SK-N-SH treated with all-trans-retinoic acid at 6 μM for 48 hours (cell line): ENCODE results near the gene ARHGEF25.

Source experiments
- ATAC-seq: fragments of 200-7000 bp; cut with Tn5 transposase; 3 replicates; pipeline ENCODE4 v1.9.1; 2020; ENCODE audit warnings: mild to moderate bottlenecking, moderate library complexity
- ARNTL ChIP-seq: fragments of 450-650 bp; formaldehyde crosslinking; IDR thresholded peaks from 2 replicates; pipeline ENCODE4 v1.5.0; 2020; ENCODE audit warnings: low read depth, mild to moderate bottlenecking, moderate library complexity, borderline replicate concordance
- ESRRG ChIP-seq: fragments of 250-450 bp; sonication (Bioruptor Pico); IDR thresholded peaks from 2 replicates; pipeline ENCODE4 v1.6.1; 2021; ENCODE audit warnings: mild to moderate bottlenecking
- GLIS3 ChIP-seq: fragments of 250-450 bp; sonication (Bioruptor Pico); IDR thresholded peaks from 2 replicates; pipeline ENCODE4 v1.5.0; 2020; ENCODE audit warnings: mild to moderate bottlenecking, moderate library complexity
- ISL1 ChIP-seq: fragments of 250-450 bp; sonication (Bioruptor Pico); IDR thresholded peaks from 2 replicates; pipeline ENCODE4 v2.1.2; 2022; ENCODE audit warnings: mild to moderate bottlenecking, moderate library complexity
- OSR1 ChIP-seq: fragments of 250-450 bp; sonication (Bioruptor Pico); IDR thresholded peaks from 2 replicates; pipeline ENCODE4 v1.8.0; 2022; ENCODE audit warnings: moderate library complexity, mild to moderate bottlenecking, inconsistent platforms
- POU6F1 ChIP-seq: fragments of 250-450 bp; sonication (Bioruptor Pico); IDR thresholded peaks from 2 replicates; pipeline ENCODE4 v1.8.0; 2021; ENCODE audit warnings: low read depth, mild to moderate bottlenecking, moderate library complexity, borderline replicate concordance
- PPARA ChIP-seq: fragments of 250-450 bp; sonication (Bioruptor Pico); IDR thresholded peaks from 2 replicates; pipeline ENCODE4 v1.5.0; 2020; ENCODE audit warnings: mild to moderate bottlenecking, borderline replicate concordance
- RARB ChIP-seq: fragments of 250-450 bp; sonication (Bioruptor Pico); IDR thresholded peaks from 2 replicates; pipeline ENCODE4 v1.8.0; 2021; ENCODE audit warnings: mild to moderate bottlenecking, moderate library complexity
- SNAI2 ChIP-seq: fragments of 250-450 bp; sonication (Bioruptor Pico); IDR thresholded peaks from 2 replicates; pipeline ENCODE4 v1.5.0; 2020; ENCODE audit warnings: mild to moderate bottlenecking, moderate library complexity
- TCF4 ChIP-seq: fragments of 250-450 bp; sonication (Bioruptor Pico); IDR thresholded peaks from 2 replicates; pipeline ENCODE4 v1.8.0; 2021; ENCODE audit warnings: mild to moderate bottlenecking, moderate library complexity, borderline replicate concordance
- TOX ChIP-seq: fragments of 250-450 bp; sonication (Bioruptor Pico); IDR thresholded peaks from 2 replicates; pipeline ENCODE4 v1.8.0; 2021; ENCODE audit warnings: mild to moderate bottlenecking, moderate library complexity, borderline replicate concordance
- ZC3H10 ChIP-seq: fragments of 250-450 bp; sonication (Bioruptor Pico); IDR thresholded peaks from 2 replicates; pipeline ENCODE4 v1.5.1; 2021; ENCODE audit warnings: mild to moderate bottlenecking, moderate library complexity
- ZFP3 ChIP-seq: fragments of 250-450 bp; sonication (Bioruptor Pico); IDR thresholded peaks from 2 replicates; pipeline ENCODE4 v1.5.0; 2020; ENCODE audit warnings: mild to moderate bottlenecking, moderate library complexity
- ZFP30 ChIP-seq: fragments of 450-650 bp; formaldehyde crosslinking; IDR thresholded peaks from 2 replicates; pipeline ENCODE4 v1.5.0; 2022; ENCODE audit warnings: mild to moderate bottlenecking, moderate library complexity
- ZNF70 ChIP-seq: fragments of 450-650 bp; formaldehyde crosslinking; IDR thresholded peaks from 2 replicates; pipeline ENCODE4 v1.5.0; 2020; ENCODE audit warnings: mild to moderate bottlenecking, moderate library complexity
- ZNF8 ChIP-seq: fragments of 450-650 bp; formaldehyde crosslinking; IDR thresholded peaks from 2 replicates; pipeline ENCODE4 v1.5.0; 2020; ENCODE audit warnings: mild to moderate bottlenecking, moderate library complexity
- TF ChIP-seq, protein P1 (sequence below): fragments of 250-450 bp; sonication (Bioruptor Pico); IDR thresholded peaks from 2 replicates; pipeline ENCODE4 v1.5.0; 2020; ENCODE audit warnings: mild to moderate bottlenecking, moderate library complexity
- TF ChIP-seq, protein P2 (sequence below): fragments of 250-450 bp; sonication (Bioruptor Pico); IDR thresholded peaks from 2 replicates; pipeline ENCODE4 v1.8.0; 2020; ENCODE audit warnings: mild to moderate bottlenecking, moderate library complexity, borderline replicate concordance
- TF ChIP-seq, protein P3 (sequence below): fragments of 250-450 bp; sonication (Bioruptor Pico); IDR thresholded peaks from 2 replicates; pipeline ENCODE4 v1.5.1; 2020; ENCODE audit warnings: low read depth, mild to moderate bottlenecking, moderate library complexity

The ARHGEF25 gene

GRCh38 chr12:57604992-57605810 is 6.0 kb upstream of the ARHGEF25 start:
- TF ChIP-seq SNAI2 (CRISPR knock-in tag) = no peak
- ATAC-seq = peak; percentile 31

GRCh38 chr12:57605811-57606311 is 5.4 kb upstream of the ARHGEF25 start:
- ATAC-seq = no peak
- TF ChIP-seq, protein P1, sequence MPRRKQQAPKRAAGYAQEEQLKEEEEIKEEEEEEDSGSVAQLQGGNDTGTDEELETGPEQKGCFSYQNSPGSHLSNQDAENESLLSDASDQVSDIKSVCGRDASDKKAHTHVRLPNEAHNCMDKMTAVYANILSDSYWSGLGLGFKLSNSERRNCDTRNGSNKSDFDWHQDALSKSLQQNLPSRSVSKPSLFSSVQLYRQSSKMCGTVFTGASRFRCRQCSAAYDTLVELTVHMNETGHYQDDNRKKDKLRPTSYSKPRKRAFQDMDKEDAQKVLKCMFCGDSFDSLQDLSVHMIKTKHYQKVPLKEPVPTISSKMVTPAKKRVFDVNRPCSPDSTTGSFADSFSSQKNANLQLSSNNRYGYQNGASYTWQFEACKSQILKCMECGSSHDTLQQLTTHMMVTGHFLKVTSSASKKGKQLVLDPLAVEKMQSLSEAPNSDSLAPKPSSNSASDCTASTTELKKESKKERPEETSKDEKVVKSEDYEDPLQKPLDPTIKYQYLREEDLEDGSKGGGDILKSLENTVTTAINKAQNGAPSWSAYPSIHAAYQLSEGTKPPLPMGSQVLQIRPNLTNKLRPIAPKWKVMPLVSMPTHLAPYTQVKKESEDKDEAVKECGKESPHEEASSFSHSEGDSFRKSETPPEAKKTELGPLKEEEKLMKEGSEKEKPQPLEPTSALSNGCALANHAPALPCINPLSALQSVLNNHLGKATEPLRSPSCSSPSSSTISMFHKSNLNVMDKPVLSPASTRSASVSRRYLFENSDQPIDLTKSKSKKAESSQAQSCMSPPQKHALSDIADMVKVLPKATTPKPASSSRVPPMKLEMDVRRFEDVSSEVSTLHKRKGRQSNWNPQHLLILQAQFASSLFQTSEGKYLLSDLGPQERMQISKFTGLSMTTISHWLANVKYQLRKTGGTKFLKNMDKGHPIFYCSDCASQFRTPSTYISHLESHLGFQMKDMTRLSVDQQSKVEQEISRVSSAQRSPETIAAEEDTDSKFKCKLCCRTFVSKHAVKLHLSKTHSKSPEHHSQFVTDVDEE (CRISPR knock-in tag) = no peak
- no peak for TF ChIP-seq ZFP3
- TF ChIP-seq, protein P2, sequence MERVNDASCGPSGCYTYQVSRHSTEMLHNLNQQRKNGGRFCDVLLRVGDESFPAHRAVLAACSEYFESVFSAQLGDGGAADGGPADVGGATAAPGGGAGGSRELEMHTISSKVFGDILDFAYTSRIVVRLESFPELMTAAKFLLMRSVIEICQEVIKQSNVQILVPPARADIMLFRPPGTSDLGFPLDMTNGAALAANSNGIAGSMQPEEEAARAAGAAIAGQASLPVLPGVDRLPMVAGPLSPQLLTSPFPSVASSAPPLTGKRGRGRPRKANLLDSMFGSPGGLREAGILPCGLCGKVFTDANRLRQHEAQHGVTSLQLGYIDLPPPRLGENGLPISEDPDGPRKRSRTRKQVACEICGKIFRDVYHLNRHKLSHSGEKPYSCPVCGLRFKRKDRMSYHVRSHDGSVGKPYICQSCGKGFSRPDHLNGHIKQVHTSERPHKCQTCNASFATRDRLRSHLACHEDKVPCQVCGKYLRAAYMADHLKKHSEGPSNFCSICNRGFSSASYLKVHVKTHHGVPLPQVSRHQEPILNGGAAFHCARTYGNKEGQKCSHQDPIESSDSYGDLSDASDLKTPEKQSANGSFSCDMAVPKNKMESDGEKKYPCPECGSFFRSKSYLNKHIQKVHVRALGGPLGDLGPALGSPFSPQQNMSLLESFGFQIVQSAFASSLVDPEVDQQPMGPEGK (CRISPR knock-in tag) = no peak
- TF ChIP-seq ZFP30 = no peak
- no peak for TF ChIP-seq ESRRG (CRISPR knock-in tag)
- TF ChIP-seq ZC3H10 (CRISPR knock-in tag) = no peak
- no peak for TF ChIP-seq ARNTL (CRISPR knock-in tag)
- TF ChIP-seq ZNF70 = no peak
- no peak for TF ChIP-seq ISL1 (CRISPR knock-in tag)
- TF ChIP-seq GLIS3 (CRISPR knock-in tag) = no peak
- TF ChIP-seq TOX (CRISPR knock-in tag) = no peak
- TF ChIP-seq POU6F1 (CRISPR knock-in tag) = no peak
- TF ChIP-seq, protein P3, sequence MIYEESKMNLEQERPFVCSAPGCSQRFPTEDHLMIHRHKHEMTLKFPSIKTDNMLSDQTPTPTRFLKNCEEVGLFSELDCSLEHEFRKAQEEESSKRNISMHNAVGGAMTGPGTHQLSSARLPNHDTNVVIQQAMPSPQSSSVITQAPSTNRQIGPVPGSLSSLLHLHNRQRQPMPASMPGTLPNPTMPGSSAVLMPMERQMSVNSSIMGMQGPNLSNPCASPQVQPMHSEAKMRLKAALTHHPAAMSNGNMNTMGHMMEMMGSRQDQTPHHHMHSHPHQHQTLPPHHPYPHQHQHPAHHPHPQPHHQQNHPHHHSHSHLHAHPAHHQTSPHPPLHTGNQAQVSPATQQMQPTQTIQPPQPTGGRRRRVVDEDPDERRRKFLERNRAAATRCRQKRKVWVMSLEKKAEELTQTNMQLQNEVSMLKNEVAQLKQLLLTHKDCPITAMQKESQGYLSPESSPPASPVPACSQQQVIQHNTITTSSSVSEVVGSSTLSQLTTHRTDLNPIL (CRISPR knock-in tag) = no peak
- no peak for TF ChIP-seq RARB
- TF ChIP-seq ZNF8 = no peak
- TF ChIP-seq PPARA = no peak
- no peak for TF ChIP-seq OSR1
- no peak for TF ChIP-seq SNAI2 (CRISPR knock-in tag)

DNA sequence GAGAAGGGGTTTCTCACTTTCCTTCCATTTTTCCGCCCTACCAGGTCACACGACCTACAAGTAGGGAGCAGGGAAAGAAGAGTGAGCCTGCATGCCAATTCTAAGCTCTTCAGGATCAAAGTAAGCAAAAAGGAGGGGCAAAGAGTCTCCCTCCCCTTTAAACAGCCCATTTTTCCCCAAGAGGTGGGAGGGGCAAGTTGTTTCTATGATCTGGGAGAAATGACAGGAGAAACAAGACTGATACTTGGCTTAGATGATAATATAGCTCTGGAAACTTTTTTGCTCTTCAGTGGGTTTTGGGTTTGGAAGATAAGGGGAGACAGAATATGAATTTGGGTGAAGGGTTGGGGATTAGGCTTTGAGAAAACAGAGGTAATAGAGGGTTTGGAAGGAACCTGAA is 4.8 kb upstream of the ARHGEF25 start:
- TF ChIP-seq ISL1 (CRISPR knock-in tag) (no peak), TCF4 (CRISPR knock-in tag) (no peak), ESRRG (CRISPR knock-in tag) (no peak)
- TF ChIP-seq, protein P1 (CRISPR knock-in tag) = no peak
- TF ChIP-seq, all 23 proteins: peak for 0
- ATAC-seq = no peak
